ENCODE measurements around the gene CD47.

The CD47 gene

GRCh38 chr3:108131475-108132134, 40.8 kb upstream of the CD47 start:
- Histone ChIP-seq H3K4me1 (ENCODE audit: control extremely low read depth in 1 of 4, control insufficient read depth in 4 of 4, insufficient read depth in 4 of 4, low read length in 3 of 4) (peaks cover 31 to 62% (median 44%) of the 10 kb centered on the region in 4 experiments), H3K27me3 (replicated peaks in 2 of 5; ENCODE audit: control insufficient read depth in 4 of 5, insufficient read depth in 5 of 5, low read length in 4 of 5) (no peaks in the 10 kb centered on the region), H3K36me3 (ENCODE audit: control insufficient read depth in 4 of 4, insufficient read depth in 4 of 4, low read length in 3 of 4) (peaks cover 0 to 8% (median 0%) of the 10 kb centered on the region in 4 experiments), H3K4me3 (ENCODE audit: control insufficient read depth in 1 of 7, extremely low read depth in 1 of 7, insufficient read depth in 4 of 7, low read depth in 2 of 7, low read length in 6 of 7) (peak overlapping the region in 1 of 7 experiments; percentile 24), H3K9me3 (ENCODE audit: control extremely low read depth in 1 of 5, control insufficient read depth in 4 of 5, insufficient read depth in 2 of 5, low read depth in 1 of 5, low read length in 4 of 5) (no peaks in the 10 kb centered on the region), H3K27ac (ENCODE audit: insufficient read depth in 1 of 2, low read depth in 1 of 2, low read length in 2 of 2, poor library complexity in 1 of 2, severe bottlenecking in 2 of 2) (peak overlapping the region; percentile 67)
- peak in 2 of 3 donors; percentile 50 to 66 for DNase-seq
- WGBS (ENCODE audit: insufficient coverage), result 80% methylated on average over 5 of the region's 9 CpGs
- POLR2A ChIA-PET, result no interaction called here
- CTCF ChIA-PET, result interaction anchor here (1.0 to 1.4 kb wide), 4 partner anchors 14 to 32 kb away, joined by 3 to 5 read pairs (median 4); no protein-coding TSS in a partner anchor

GRCh38 chr3:108130701-108131474, 40.1 kb upstream of the CD47 start:
- DNase-seq, result peak in 1 of 3 donors; percentile 29

GRCh38 chr3:108130236-108130635, 39.4 kb upstream of the CD47 start:
- H3K27ac ChIP-seq (ENCODE audit: insufficient read depth in 1 of 2, low read depth in 1 of 2, low read length in 2 of 2, poor library complexity in 1 of 2, severe bottlenecking in 2 of 2), result no peak overlapping the region
- no peaks in the 10 kb centered on the region for H3K27me3 ChIP-seq (replicated peaks in 2 of 5; ENCODE audit: control insufficient read depth in 4 of 5, insufficient read depth in 5 of 5, low read length in 4 of 5)
- H3K9me3 ChIP-seq (ENCODE audit: control extremely low read depth in 1 of 5, control insufficient read depth in 4 of 5, insufficient read depth in 2 of 5, low read depth in 1 of 5, low read length in 4 of 5), result no peaks in the 10 kb centered on the region
- peaks cover 40 to 72% (median 56%) of the 10 kb centered on the region in 4 experiments for H3K4me1 ChIP-seq (ENCODE audit: control extremely low read depth in 1 of 4, control insufficient read depth in 4 of 4, insufficient read depth in 4 of 4, low read length in 3 of 4)
- ChIA-PET CTCF (interaction anchor here (1.4 kb wide), 1 partner anchor 28 kb away, joined by 4 read pairs; no protein-coding TSS in a partner anchor), POLR2A (no interaction called here)
- WGBS (ENCODE audit: insufficient coverage), result no CpG with 5 or more reads among the region's 4 CpGs
- peaks cover 0 to under 1% (median 0%) of the 10 kb centered on the region in 4 experiments for H3K36me3 ChIP-seq (ENCODE audit: control insufficient read depth in 4 of 4, insufficient read depth in 4 of 4, low read length in 3 of 4)
- no peak for DNase-seq
- no peak overlapping the region for H3K4me3 ChIP-seq (ENCODE audit: control insufficient read depth in 1 of 7, extremely low read depth in 1 of 7, insufficient read depth in 4 of 7, low read depth in 2 of 7, low read length in 6 of 7)

More at GRCh38 chr3:108130701-108131474, 40.1 kb upstream of the CD47 start:
- H3K9me3 ChIP-seq (ENCODE audit: control extremely low read depth in 1 of 5, control insufficient read depth in 4 of 5, insufficient read depth in 2 of 5, low read depth in 1 of 5, low read length in 4 of 5), result no peaks in the 10 kb centered on the region
- CTCF ChIA-PET, result interaction anchor here (1.0 to 1.4 kb wide), 3 partner anchors 13 to 30 kb away, joined by 3 to 4 read pairs (median 3); no protein-coding TSS in a partner anchor
- H3K27me3 ChIP-seq (replicated peaks in 2 of 5; ENCODE audit: control insufficient read depth in 4 of 5, insufficient read depth in 5 of 5, low read length in 4 of 5), result no peaks in the 10 kb centered on the region
- peaks cover 37 to 69% (median 52%) of the 10 kb centered on the region in 4 experiments for H3K4me1 ChIP-seq (ENCODE audit: control extremely low read depth in 1 of 4, control insufficient read depth in 4 of 4, insufficient read depth in 4 of 4, low read length in 3 of 4)
- peaks cover 0 to 6% (median 0%) of the 10 kb centered on the region in 4 experiments for H3K36me3 ChIP-seq (ENCODE audit: control insufficient read depth in 4 of 4, insufficient read depth in 4 of 4, low read length in 3 of 4)
- POLR2A ChIA-PET, result no interaction called here
- H3K4me3 ChIP-seq (ENCODE audit: control insufficient read depth in 1 of 7, extremely low read depth in 1 of 7, insufficient read depth in 4 of 7, low read depth in 2 of 7, low read length in 6 of 7), result no peak overlapping the region
- peak overlapping the region in 1 of 2 experiments; percentile 67 for H3K27ac ChIP-seq (ENCODE audit: insufficient read depth in 1 of 2, low read depth in 1 of 2, low read length in 2 of 2, poor library complexity in 1 of 2, severe bottlenecking in 2 of 2)

GRCh38 chr3:108127301-108127988, 36.6 kb upstream of the CD47 start:
- Histone ChIP-seq H3K27ac (ENCODE audit: insufficient read depth in 1 of 2, low read depth in 1 of 2, low read length in 2 of 2, poor library complexity in 1 of 2, severe bottlenecking in 2 of 2) (peak overlapping the region; percentile 55 to 91), H3K9me3 (ENCODE audit: control extremely low read depth in 1 of 5, control insufficient read depth in 4 of 5, insufficient read depth in 2 of 5, low read depth in 1 of 5, low read length in 4 of 5) (no peaks in the 10 kb centered on the region), H3K27me3 (replicated peaks in 2 of 5; ENCODE audit: control insufficient read depth in 4 of 5, insufficient read depth in 5 of 5, low read length in 4 of 5) (no peaks in the 10 kb centered on the region), H3K4me1 (ENCODE audit: control extremely low read depth in 1 of 4, control insufficient read depth in 4 of 4, insufficient read depth in 4 of 4, low read length in 3 of 4) (peaks cover 44 to 77% (median 63%) of the 10 kb centered on the region in 4 experiments), H3K4me3 (ENCODE audit: control insufficient read depth in 1 of 7, extremely low read depth in 1 of 7, insufficient read depth in 4 of 7, low read depth in 2 of 7, low read length in 6 of 7) (peak overlapping the region in 3 of 7 experiments; percentile 25 to 54 (median 50)), H3K36me3 (ENCODE audit: control insufficient read depth in 4 of 4, insufficient read depth in 4 of 4, low read length in 3 of 4) (no peaks in the 10 kb centered on the region)
- 48% methylated on average over 6 of the region's 9 CpGs for WGBS (ENCODE audit: insufficient coverage)
- POLR2A ChIA-PET, result interaction anchor here (1.8 kb wide), 1 partner anchor 36 kb away, joined by 5 read pairs; the partner anchor contains the start of gene CD47
- peak in 2 of 3 donors; percentile 47 to 66 for DNase-seq
- CTCF ChIA-PET, result interaction anchor here (1.4 to 2.3 kb wide), 6 partner anchors 11 to 96 kb away, joined by 3 to 9 read pairs (median 3); no protein-coding TSS in a partner anchor

GRCh38 chr3:108126348-108126747, 35.5 kb upstream of the CD47 start:
- POLR2A ChIA-PET, result interaction anchor here (0.6 to 1.3 kb wide), 6 partner anchors 11 to 141 kb away, joined by 3 to 5 read pairs (median 4); partner anchors contain the start of gene IFT57
- Histone ChIP-seq H3K36me3 (ENCODE audit: control insufficient read depth in 4 of 4, insufficient read depth in 4 of 4, low read length in 3 of 4) (no peaks in the 10 kb centered on the region), H3K27ac (ENCODE audit: insufficient read depth in 1 of 2, low read depth in 1 of 2, low read length in 2 of 2, poor library complexity in 1 of 2, severe bottlenecking in 2 of 2) (peak overlapping the region; percentile 91), H3K4me1 (ENCODE audit: control extremely low read depth in 1 of 4, control insufficient read depth in 4 of 4, insufficient read depth in 4 of 4, low read length in 3 of 4) (peaks cover 38 to 74% (median 55%) of the 10 kb centered on the region in 4 experiments), H3K9me3 (ENCODE audit: control extremely low read depth in 1 of 5, control insufficient read depth in 4 of 5, insufficient read depth in 2 of 5, low read depth in 1 of 5, low read length in 4 of 5) (no peaks in the 10 kb centered on the region), H3K4me3 (ENCODE audit: control insufficient read depth in 1 of 7, extremely low read depth in 1 of 7, insufficient read depth in 4 of 7, low read depth in 2 of 7, low read length in 6 of 7) (peak overlapping the region in 4 of 7 experiments; percentile 11 to 71 (median 44)), H3K27me3 (replicated peaks in 2 of 5; ENCODE audit: control insufficient read depth in 4 of 5, insufficient read depth in 5 of 5, low read length in 4 of 5) (no peaks in the 10 kb centered on the region)
- DNase-seq, result peak in 1 of 3 donors; percentile 44
- CTCF ChIA-PET, result interaction anchor here (1.0 to 2.3 kb wide), 10 partner anchors 20 to 119 kb away, joined by 3 to 9 read pairs (median 4); no protein-coding TSS in a partner anchor
- WGBS (ENCODE audit: insufficient coverage), result no CpG with 5 or more reads among the region's 1 CpG

GRCh38 chr3:108125550-108126071, 34.8 kb upstream of the CD47 start:
- H3K4me1 ChIP-seq (ENCODE audit: control extremely low read depth in 1 of 4, control insufficient read depth in 4 of 4, insufficient read depth in 4 of 4, low read length in 3 of 4), result peaks cover 41 to 73% (median 57%) of the 10 kb centered on the region in 4 experiments
- 0% methylated on average over 6 of the region's 6 CpGs for WGBS (ENCODE audit: insufficient coverage)
- ChIA-PET CTCF (interaction anchor here (0.6 to 2.3 kb wide), 9 partner anchors 24 to 119 kb away, joined by 3 to 9 read pairs (median 3); no protein-coding TSS in a partner anchor), POLR2A (interaction anchor here (0.9 to 1.6 kb wide), 6 partner anchors 9 to 98 kb away, joined by 3 to 5 read pairs (median 4); partner anchors contain the start of gene IFT57)
- H3K36me3 ChIP-seq (ENCODE audit: control insufficient read depth in 4 of 4, insufficient read depth in 4 of 4, low read length in 3 of 4), result no peaks in the 10 kb centered on the region
- peak overlapping the region; percentile 8 to 71 (median 26) for H3K4me3 ChIP-seq (ENCODE audit: control insufficient read depth in 1 of 7, extremely low read depth in 1 of 7, insufficient read depth in 4 of 7, low read depth in 2 of 7, low read length in 6 of 7)
- H3K27me3 ChIP-seq (replicated peaks in 2 of 5; ENCODE audit: control insufficient read depth in 4 of 5, insufficient read depth in 5 of 5, low read length in 4 of 5), result no peaks in the 10 kb centered on the region
- peak overlapping the region; percentile 91 for H3K27ac ChIP-seq (ENCODE audit: insufficient read depth in 1 of 2, low read depth in 1 of 2, low read length in 2 of 2, poor library complexity in 1 of 2, severe bottlenecking in 2 of 2)
- peak; percentile 99 to 100 (median 99) for DNase-seq
- H3K9me3 ChIP-seq (ENCODE audit: control extremely low read depth in 1 of 5, control insufficient read depth in 4 of 5, insufficient read depth in 2 of 5, low read depth in 1 of 5, low read length in 4 of 5), result no peaks in the 10 kb centered on the region
